ENCODE results near the gene CFH.
"Not testable (repeated sequence)": the region's sequence is repeated elsewhere in the genome, so short reads cannot be mapped to it uniquely, and the experiment has no call there.

Gene CFH

GRCh38 chr1:196651637-196652215, at the start of gene CFH:
Gene CFH, plus strand, starts transcription at chr1:196652043. Its CDS starts 75 bp downstream, at chr1:196652118.
- DNase-seq: no peak

GRCh38 chr1:196603651-196604050, 48.2 kb upstream of the CFH start:
- no peak for DNase-seq

GRCh38 chr1:196607981-196608380, 43.9 kb upstream of the CFH start:
- DNase-seq: no peak

- DNase-seq: no peak
Measured at GRCh38 chr1:196608390-196609369, 43.2 kb upstream of the CFH start, which contains the start of gene KCNT2. Gene KCNT2, minus strand, starts transcription at chr1:196608440. Its CDS starts 131 bp downstream, at chr1:196608309.

GRCh38 chr1:196609370-196609737, 42.5 kb upstream of the CFH start:
- no peak for DNase-seq

GRCh38 chr1:196611873-196612272, 40.0 kb upstream of the CFH start:
- no peak for DNase-seq

- no peak for DNase-seq
Measured at GRCh38 chr1:196619721-196620120, 32.1 kb upstream of the CFH start.

- no peak for DNase-seq
Measured at GRCh38 chr1:196623079-196623478, 28.8 kb upstream of the CFH start.

GRCh38 chr1:196628838-196629237, 23.0 kb upstream of the CFH start:
- DNase-seq: no peak

- DNase-seq: no peak
Measured at GRCh38 chr1:196637606-196638005, 14.2 kb upstream of the CFH start.

- DNase-seq: no peak
Measured at GRCh38 chr1:196638466-196638865, 13.4 kb upstream of the CFH start.

- DNase-seq: not testable (repeated sequence)
Measured at GRCh38 chr1:196639291-196639690, 12.6 kb upstream of the CFH start.

- DNase-seq: no peak
Measured at GRCh38 chr1:196640976-196641375, 10.9 kb upstream of the CFH start.

- DNase-seq: no peak
Measured at GRCh38 chr1:196649990-196650389, 1.9 kb upstream of the CFH start.

GRCh38 chr1:196650403-196650802, 1.4 kb upstream of the CFH start:
- no peak for DNase-seq

GRCh38 chr1:196651079-196651478, 764 bp upstream of the CFH start:
- no peak for DNase-seq

- no peak for DNase-seq
Measured at GRCh38 chr1:196654271-196654670, 2.4 kb downstream of the CFH start.

- no peak for DNase-seq
Measured at GRCh38 chr1:196655071-196655470, 3.2 kb downstream of the CFH start.

GRCh38 chr1:196655494-196655893, 3.7 kb downstream of the CFH start:
- DNase-seq: no peak

GRCh38 chr1:196659471-196659870, 7.6 kb downstream of the CFH start:
- DNase-seq: no peak

GRCh38 chr1:196660272-196660671, 8.4 kb downstream of the CFH start:
- DNase-seq: no peak

GRCh38 chr1:196660852-196661251, 9.0 kb downstream of the CFH start:
- no peak for DNase-seq

GRCh38 chr1:196661345-196661744, 9.5 kb downstream of the CFH start:
- no peak for DNase-seq

- DNase-seq: no peak
Measured at GRCh38 chr1:196667131-196667530, 15.3 kb downstream of the CFH start.

Measured in activated CD4-positive, CD25-positive, alpha-beta regulatory T cell treated with anti-CD3 and anti-CD28 coated beads, Interleukin-2, amount 50 U/mL, for 72 hours (primary cell).